Fibroblast of skin of left biceps (primary cell): ENCODE data around the gene PLCL1.

Experiments
- DNase-seq, 2 experiments: peaks; one replicate each; pipeline ENCODE4 v3.0.0-alpha.2; 2013; ENCODE audit warnings: low read depth in 2 of 2

The PLCL1 gene

DNA sequence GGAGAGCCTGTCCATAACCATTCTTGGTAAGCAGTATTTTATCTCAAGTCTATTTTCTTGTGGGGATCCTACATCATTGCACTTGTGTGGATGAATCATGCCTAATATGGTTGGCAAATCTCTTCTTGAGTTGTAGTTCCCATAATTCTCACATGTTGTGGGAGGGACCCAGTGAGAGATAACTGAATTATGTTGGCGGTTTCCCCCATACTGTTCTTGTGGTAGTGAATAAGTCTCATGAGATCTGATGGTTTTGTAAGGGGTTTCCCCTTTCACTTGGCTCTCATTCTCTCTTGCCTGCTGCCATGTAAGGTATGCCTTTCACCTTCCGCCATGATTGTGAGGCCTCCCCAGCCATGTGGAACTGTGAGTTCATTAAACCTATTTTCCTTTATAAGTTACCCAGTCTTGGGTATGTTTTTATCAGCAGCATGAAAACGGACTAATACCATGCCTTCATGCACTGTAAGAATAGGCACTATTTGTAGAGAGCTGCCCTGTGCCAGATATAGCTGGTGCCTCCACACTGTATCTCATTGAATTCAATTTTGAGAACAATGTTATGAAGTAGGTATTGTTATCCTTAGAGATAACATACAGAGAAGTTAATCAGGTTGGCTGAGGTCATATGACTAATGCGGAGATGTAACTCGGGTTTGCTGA lies 148.3 kb downstream of the PLCL1 start:
- DNase-seq, result no peak

- DNase-seq, result no peak
Observed at GRCh38 chr2:197954328-197954727, 149.9 kb downstream of the PLCL1 start.

DNA sequence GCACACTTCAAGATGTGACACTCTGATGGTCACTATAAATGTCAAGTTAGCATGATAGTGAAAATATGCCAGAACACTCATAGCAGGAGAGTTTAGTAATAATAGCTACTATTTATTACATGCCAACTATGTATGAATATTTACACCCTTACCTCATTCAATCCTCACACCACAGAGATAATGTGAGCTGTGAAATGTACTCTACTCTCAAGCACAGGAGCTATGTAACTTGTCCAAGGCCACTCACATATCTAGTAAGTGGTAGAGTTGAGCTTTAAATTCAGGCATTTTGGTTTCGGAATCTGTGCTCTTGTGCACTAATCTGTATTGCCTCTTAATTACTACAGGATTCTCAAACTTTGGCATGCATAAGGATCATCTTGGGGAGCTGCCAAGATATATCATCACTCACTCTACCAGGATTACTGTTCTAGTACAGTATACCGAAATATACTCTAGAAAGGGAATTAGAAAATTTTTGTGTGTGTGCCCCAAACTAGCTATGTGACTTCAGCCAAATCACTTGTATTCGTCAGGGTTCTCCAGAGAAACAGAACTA lies 154.3 kb downstream of the PLCL1 start:
- DNase-seq, result no peak

DNA sequence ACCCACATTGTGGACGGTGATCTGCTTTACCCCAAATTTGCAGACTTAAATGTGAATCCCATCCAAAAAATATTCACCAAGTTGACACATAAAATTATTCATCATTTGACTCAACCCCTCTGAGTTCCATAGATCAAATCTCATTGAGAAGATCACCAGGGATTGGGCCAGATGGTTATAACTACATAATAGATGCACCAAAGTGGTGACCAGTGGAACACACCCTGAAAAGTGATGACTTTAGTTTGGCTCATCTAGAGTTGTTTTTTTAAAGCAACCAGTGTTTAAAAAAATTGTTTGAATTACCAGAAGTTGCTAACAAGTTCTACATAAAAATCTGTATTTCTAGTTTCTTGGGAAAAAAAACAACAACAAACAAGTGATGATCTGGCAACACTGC lies 155.0 kb downstream of the PLCL1 start:
- no peak for DNase-seq

DNA sequence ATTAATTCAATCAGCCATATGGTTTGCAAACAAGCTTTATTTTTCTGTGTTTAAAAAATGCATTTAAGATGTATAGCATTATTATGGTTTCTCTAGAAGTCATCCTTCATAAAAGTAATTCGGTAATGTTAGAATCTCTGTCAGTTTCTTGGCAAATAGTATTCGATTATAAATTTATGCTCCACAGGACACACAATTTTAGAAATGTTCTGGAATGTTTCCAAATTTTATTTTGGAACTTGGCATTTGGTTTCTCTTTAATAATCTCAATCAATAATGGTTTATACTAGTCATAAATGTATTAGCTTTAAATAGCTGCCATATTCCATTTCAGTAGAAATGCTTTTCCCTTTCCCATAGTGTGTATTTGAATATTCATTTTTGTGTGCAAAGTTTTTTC lies 156.4 kb downstream of the PLCL1 start:
- no peak for DNase-seq

- DNase-seq, result no peak
Observed at GRCh38 chr2:197964720-197965119, 160.3 kb downstream of the PLCL1 start.

- no peak for DNase-seq
Observed at GRCh38 chr2:197965756-197966155, 161.4 kb downstream of the PLCL1 start.

DNA sequence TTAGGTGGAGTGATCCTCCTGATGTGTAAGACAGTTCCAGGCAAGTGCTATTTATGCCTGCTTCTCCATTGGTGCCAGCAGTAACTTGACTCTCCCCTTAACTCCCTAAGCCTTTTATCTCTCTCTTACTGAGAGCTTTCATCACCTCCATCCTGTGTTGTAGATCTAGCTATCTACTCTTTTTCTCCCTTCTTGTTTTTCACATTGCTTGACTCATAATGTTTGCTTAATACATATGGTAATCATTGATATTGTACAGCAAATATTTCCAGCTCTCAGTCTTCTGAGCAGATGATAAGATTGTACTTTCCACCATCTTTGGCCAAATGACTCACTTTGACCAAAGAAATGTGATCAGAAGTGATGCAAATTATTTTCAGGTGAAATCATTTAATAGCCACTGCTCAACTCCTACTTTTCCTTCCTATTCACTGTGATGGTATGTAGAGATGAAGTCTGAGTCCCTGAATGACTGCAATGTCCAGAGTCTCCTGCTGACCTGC lies 165.0 kb downstream of the PLCL1 start:
- DNase-seq, result peak; percentile 82 to 89

GRCh38 chr2:197972061-197972460 lies 167.7 kb downstream of the PLCL1 start:
- peak; percentile 76 to 80 for DNase-seq

GRCh38 chr2:197972587-197972986 lies 168.2 kb downstream of the PLCL1 start:
- no peak for DNase-seq

DNA sequence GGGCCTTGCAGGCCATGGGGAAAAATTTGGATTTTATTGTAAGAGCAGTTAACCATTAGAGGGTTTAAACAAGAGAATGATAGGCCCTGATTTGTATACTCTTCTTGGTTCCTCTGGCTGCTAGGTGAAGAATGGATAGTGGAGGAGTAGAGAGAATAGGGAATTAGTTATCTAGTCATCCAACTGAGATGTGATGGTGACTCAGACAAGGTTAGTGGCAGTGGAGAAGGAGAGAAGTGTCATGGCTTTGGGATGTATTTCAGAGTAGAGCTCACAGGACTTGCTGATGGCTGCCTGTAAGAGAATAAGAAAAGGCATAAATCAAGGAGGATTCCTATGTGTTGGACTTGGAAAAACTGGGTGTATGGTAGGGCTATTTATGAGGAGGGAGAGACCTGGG lies 169.4 kb downstream of the PLCL1 start:
- DNase-seq, result no peak

- no peak for DNase-seq
Observed at GRCh38 chr2:197975931-197976519, 171.6 kb downstream of the PLCL1 start.

GRCh38 chr2:197978971-197979370 lies 174.6 kb downstream of the PLCL1 start:
- no peak for DNase-seq

DNA sequence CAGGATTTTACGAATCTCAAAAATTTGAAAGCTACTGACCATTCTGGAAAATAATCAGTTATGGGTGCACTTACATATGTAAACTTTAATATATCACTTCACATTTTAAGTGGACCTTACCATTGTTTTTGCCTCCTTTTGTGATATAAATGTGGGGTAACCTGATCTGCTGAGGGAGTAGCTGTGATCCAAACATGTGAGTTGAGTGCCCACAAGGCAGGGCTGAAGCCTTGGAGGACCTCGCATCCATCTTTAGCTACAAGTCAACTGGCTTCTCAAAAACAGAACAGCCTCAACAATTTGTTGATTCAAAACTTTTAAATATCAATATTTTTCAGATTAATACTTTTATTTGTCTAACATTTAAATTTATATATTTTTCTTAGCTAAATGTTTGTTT lies 178.2 kb downstream of the PLCL1 start:
- no peak for DNase-seq

DNA sequence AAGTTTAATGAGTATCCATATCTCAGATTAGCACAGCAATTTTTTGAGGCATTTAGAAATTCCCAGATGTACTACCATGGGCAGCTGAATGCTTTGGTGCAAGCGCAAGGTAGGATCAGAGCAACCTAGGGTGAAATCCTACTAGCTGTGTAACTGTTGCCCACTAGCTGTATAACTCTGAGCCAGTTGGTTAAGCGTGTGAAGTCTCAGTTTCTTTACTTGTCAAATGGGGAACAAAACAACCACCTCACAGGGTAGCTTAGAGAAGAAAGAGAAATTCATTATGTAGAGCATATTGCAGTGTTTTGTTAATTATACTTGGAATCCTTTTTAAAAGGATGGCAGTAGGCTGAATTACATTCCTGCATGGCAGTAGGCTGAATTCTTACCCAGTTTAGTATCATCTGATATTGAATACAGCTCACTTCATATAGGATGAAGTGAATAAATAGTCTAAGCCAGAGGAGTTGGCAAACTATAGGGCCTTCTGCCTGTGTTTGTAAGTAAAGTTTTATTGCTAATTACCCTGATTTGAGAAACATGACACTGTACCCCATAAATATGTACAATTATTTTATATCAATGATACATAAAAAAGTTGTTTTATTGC lies 180.7 kb downstream of the PLCL1 start:
- DNase-seq, result no peak

GRCh38 chr2:197986977-197987376 lies 182.6 kb downstream of the PLCL1 start:
- no peak for DNase-seq

- no peak for DNase-seq
Observed at GRCh38 chr2:197990356-197990755, 186.0 kb downstream of the PLCL1 start.

DNA sequence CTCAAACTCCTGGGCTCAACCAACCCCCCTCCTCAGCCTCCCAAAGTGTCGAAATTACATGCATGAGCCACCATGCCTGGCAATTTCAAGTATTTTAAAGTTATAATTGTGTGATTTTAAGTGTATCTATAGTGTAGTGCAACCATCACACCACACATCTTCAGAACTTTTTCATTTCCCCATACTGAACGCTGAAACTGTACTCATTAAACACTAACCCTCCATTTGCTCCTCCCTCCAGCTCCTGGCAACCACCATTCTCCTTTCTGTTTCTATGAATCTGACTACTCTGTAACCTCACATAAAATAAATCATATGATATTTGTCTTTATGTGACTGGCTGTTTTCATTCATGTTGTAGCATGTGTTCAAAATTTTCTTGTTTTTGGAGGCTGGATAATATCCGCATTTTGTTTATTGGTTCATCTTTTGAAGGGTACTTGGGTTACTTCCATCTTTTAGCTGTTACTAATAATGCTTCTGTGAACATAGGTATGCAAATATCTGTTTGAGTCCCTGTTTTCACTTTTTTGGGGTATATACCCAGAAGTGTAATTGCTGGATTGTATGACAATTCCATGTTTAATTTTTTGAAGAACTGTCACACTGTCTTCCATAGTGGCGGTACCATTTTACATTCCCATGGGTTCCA lies 188.2 kb downstream of the PLCL1 start:
- DNase-seq, result no peak

DNA sequence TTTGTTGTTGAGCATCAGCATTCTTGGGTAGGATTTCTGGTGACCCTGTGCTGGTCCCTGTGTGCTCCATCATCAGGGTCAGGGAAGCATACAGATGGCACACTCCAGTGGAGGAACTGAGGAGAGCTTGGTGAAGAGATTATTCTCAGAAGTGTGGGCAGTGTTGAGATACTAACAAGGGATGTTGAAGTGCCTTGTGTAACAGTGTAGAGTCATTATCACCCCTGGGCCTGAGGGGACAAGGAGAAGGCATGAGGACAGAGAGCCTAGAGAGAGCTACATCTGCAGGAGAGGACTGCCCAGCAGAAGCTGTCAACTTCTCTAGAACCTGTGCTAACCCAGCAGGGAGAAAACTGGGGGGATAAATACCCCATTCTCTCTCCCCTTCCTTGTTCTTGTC lies 189.0 kb downstream of the PLCL1 start:
- DNase-seq, result no peak

DNA sequence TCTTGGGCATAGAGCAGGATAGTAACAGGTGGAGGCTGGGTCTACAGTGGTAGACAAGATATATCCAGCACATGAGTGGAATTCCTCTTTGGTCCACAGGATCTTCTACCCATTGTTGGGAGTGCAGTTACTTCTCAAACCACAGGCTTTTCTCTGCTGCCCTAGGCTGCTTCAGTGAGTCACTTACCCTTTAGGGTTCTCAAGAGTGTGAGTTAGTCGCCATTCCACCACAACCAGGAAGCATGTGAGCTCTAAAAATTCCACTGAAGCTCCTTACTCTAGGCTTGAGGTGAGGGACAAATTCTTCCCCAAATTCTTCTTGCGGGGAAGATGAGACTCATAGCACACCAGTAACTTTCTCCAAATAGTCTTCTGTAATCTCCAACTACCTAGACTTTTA lies 189.4 kb downstream of the PLCL1 start:
- no peak for DNase-seq

GRCh38 chr2:197994751-197995150 lies 190.4 kb downstream of the PLCL1 start:
- no peak for DNase-seq

GRCh38 chr2:197996583-197996982 lies 192.2 kb downstream of the PLCL1 start:
- no peak for DNase-seq
